CD14-positive monocyte (primary cell): ENCODE data around the gene STXBP6. TPM values are rescaled to one million over a fixed set of nuclear protein-coding genes. Genes with fewer than 3 reads are reported as not detected.

Source experiments
- DNase-seq, 3 donors: peaks; one replicate each; pipeline ENCODE4 v3.0.0-alpha.2; 2011 to 2022
- H2AFZ ChIP-seq: 2 replicates; pipeline ENCODE4 v1.6.0; 2012; ENCODE audit warnings: mild to moderate bottlenecking, low read depth, low read length, inconsistent platforms; ENCODE audit not compliant: insufficient read depth, poor library complexity, severe bottlenecking
- H3K27ac ChIP-seq, 2 donors: 1 replicate in 1 of 2; 2 replicates in 1 of 2; pipeline ENCODE4 v1.5.1; 2012 to 2013; ENCODE audit warnings: low read length in 2 of 2, control low read depth in 1 of 2, inconsistent platforms in 1 of 2, low read depth in 1 of 2, mild to moderate bottlenecking in 1 of 2
- H3K27me3 ChIP-seq, 2 donors: one replicate each; pipeline versions ENCODE4 v1.6.0 to v1.6.1; 2011 to 2013; ENCODE audit warnings: low read length in 2 of 2; ENCODE audit not compliant: control insufficient read depth in 2 of 2, insufficient read depth in 2 of 2
- H3K36me3 ChIP-seq, 2 donors: replicated peaks in 1 of 2; 1 replicate in 1 of 2; 2 replicates in 1 of 2; pipeline versions ENCODE4 v1.5.1 to v1.6.1; 2012 to 2013; ENCODE audit warnings: low read length in 2 of 2, control low read depth in 1 of 2, inconsistent platforms in 1 of 2, mild to moderate bottlenecking in 1 of 2; ENCODE audit not compliant: insufficient read depth in 2 of 2, control insufficient read depth in 1 of 2
- H3K4me1 ChIP-seq, 2 donors: 1 replicate in 1 of 2; 2 replicates in 1 of 2; pipeline versions ENCODE4 v1.5.1 to v1.6.1; 2012 to 2013; ENCODE audit warnings: low read length in 2 of 2, control low read depth in 1 of 2, inconsistent platforms in 1 of 2, mild to moderate bottlenecking in 1 of 2, moderate library complexity in 1 of 2; ENCODE audit not compliant: insufficient read depth in 2 of 2, control insufficient read depth in 1 of 2
- H3K4me2 ChIP-seq: replicated peaks from 2 replicates; pipeline ENCODE3; 2012; ENCODE audit warnings: low read length, moderate library complexity, mild to moderate bottlenecking; ENCODE audit not compliant: poor library complexity, severe bottlenecking; ENCODE audit errors: extremely low read depth
- H3K4me3 ChIP-seq, 3 experiments: fragments of 200-600 bp in 1 of 3; sonication (generic) in 1 of 3; replicated peaks in 1 of 3; 1 replicate in 2 of 3; 2 replicates in 1 of 3; pipeline ENCODE4 v1.5.1; 2011 to 2013; ENCODE audit warnings: low read length in 3 of 3, mild to moderate bottlenecking in 3 of 3, control low read depth in 2 of 3, low read depth in 2 of 3, inconsistent platforms in 1 of 3, moderate library complexity in 1 of 3
- H3K79me2 ChIP-seq: 2 replicates; pipeline ENCODE4 v1.6.0; 2012; ENCODE audit warnings: mild to moderate bottlenecking, control low read depth, inconsistent platforms, low read length, moderate library complexity; ENCODE audit not compliant: insufficient read depth
- H3K9ac ChIP-seq: 2 replicates; pipeline ENCODE4 v1.6.0; 2017; ENCODE audit warnings: low read length, mild to moderate bottlenecking; ENCODE audit not compliant: insufficient read depth, poor library complexity, severe bottlenecking
- H3K9me3 ChIP-seq, 2 donors: replicated peaks in 1 of 2; 1 replicate in 1 of 2; 2 replicates in 1 of 2; pipeline versions ENCODE4 v1.5.1 to v1.6.1; 2012 to 2013; ENCODE audit warnings: low read length in 2 of 2, control low read depth in 1 of 2; ENCODE audit not compliant: control insufficient read depth in 1 of 2, insufficient read depth in 1 of 2
- H4K20me1 ChIP-seq: 2 replicates; pipeline ENCODE4 v1.6.0; 2012; ENCODE audit warnings: mild to moderate bottlenecking, low read length, control low read depth, moderate library complexity; ENCODE audit not compliant: insufficient read depth
- H3K27ac Mint-ChIP-seq, 7 donors: one replicate each; pipeline ENCODE4 v1.8.0; 2020; ENCODE audit warnings: mild to moderate bottlenecking in 7 of 7, mixed read lengths in 7 of 7, moderate library complexity in 6 of 7, inconsistent platforms in 2 of 7
- H3K27me3 Mint-ChIP-seq, 3 donors: one replicate each; pipeline ENCODE4 v1.8.0; 2021 to 2022; ENCODE audit warnings: low read depth in 3 of 3, mild to moderate bottlenecking in 3 of 3, mixed read lengths in 3 of 3, moderate library complexity in 3 of 3, inconsistent platforms in 1 of 3
- H3K36me3 Mint-ChIP-seq, 2 donors: one replicate each; pipeline ENCODE4 v1.8.0; 2020; ENCODE audit warnings: mixed read lengths in 2 of 2, inconsistent platforms in 1 of 2, mild to moderate bottlenecking in 1 of 2
- H3K4me1 Mint-ChIP-seq: one replicate; pipeline ENCODE4 v1.8.0; 2020; ENCODE audit warnings: mild to moderate bottlenecking, mixed read lengths
- H3K4me3 Mint-ChIP-seq, 2 donors: one replicate each; pipeline ENCODE4 v1.8.0; 2020; ENCODE audit warnings: mild to moderate bottlenecking in 2 of 2, mixed read lengths in 2 of 2, moderate library complexity in 1 of 2
- H3K9me3 Mint-ChIP-seq, 7 donors: one replicate each; pipeline ENCODE4 v1.8.0; 2020 to 2022; ENCODE audit warnings: mixed read lengths in 7 of 7, mild to moderate bottlenecking in 6 of 7, moderate library complexity in 6 of 7, inconsistent platforms in 2 of 7
- WGBS: methylation state at CpG from one replicate; pipeline ENCODE4 v1.1.5; 2013; ENCODE audit warnings: missing lambda C conversion rate; ENCODE audit not compliant: insufficient coverage; 5-methylcytosine and 5-hydroxymethylcytosine counted together
- intact Hi-C, 2 donors: fragments of 100-400 bp; cut with micrococcal nuclease; formaldehyde crosslinking; loops; one replicate each; pipeline versions ENCODE4 v1.15.0 to v1.15.1; 2023
- polyA plus RNA-seq, 3 donors: library from polyadenylated mRNA; depleted of rRNA in 1 of 3; unstranded in 2 of 3; stranded (reverse) in 1 of 3; fragments of 300-500 nt in 2 of 3; fragments of >200 nt in 1 of 3; fragmentation: Illumina TruSeq in 2 of 3; gene quantifications; 1 replicate in 2 of 3; 2 replicates in 1 of 3; pipeline ENCODE4 v1.2.3, GENCODE V29; 2012 to 2021
- TF ChIP-seq, protein P1 (sequence below): fragments of 200-600 bp; IDR thresholded peaks from one replicate; pipeline ENCODE4 v1.8.0; 2022; ENCODE audit warnings: antibody characterized with exemption, mild to moderate bottlenecking

Gene STXBP6
- polyA plus RNA-seq, 3 donors = 0.05 to 0.25 (median 0.08) TPM

DNA sequence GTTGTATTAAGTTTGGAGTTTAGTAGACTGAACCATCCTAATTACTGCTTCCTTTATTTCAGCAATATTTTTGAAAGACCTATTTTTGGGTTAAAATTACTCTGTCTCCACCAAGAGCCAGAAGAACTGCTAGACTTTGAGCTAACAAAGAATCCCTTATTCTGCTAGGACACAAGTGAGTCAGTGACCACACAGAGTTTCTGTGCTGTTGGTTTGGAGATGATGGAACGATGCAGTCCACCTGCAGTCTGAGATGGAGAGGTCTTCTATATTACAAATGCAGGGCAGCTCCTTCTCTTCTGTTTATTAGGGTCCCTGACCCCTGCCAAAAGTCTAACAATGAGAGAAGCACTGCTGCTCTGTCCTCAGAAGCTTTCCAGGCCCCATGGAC, 6.7 kb upstream of the STXBP6 start:
- H3K4me2 ChIP-seq = no peak overlapping the region
- Mint-ChIP-seq H3K4me3 (no peak overlapping the region), H3K27ac (no peak overlapping the region), H3K9me3 (peaks cover 0 to 4% (median 1%) of the 10 kb centered on the region in 7 donors), H3K27me3 (peaks cover 24 to 45% (median 25%) of the 10 kb centered on the region in 3 donors), H3K4me1 (no peaks in the 10 kb centered on the region), H3K36me3 (no peaks in the 10 kb centered on the region)
- TF ChIP-seq, protein P1, sequence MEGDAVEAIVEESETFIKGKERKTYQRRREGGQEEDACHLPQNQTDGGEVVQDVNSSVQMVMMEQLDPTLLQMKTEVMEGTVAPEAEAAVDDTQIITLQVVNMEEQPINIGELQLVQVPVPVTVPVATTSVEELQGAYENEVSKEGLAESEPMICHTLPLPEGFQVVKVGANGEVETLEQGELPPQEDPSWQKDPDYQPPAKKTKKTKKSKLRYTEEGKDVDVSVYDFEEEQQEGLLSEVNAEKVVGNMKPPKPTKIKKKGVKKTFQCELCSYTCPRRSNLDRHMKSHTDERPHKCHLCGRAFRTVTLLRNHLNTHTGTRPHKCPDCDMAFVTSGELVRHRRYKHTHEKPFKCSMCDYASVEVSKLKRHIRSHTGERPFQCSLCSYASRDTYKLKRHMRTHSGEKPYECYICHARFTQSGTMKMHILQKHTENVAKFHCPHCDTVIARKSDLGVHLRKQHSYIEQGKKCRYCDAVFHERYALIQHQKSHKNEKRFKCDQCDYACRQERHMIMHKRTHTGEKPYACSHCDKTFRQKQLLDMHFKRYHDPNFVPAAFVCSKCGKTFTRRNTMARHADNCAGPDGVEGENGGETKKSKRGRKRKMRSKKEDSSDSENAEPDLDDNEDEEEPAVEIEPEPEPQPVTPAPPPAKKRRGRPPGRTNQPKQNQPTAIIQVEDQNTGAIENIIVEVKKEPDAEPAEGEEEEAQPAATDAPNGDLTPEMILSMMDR = no peak
- H3K9ac ChIP-seq = no peak overlapping the region
- no peak overlapping the region for H3K27ac ChIP-seq
- DNase-seq = no peak
- intact Hi-C loops = no loop called here
- no peaks in the 10 kb centered on the region for H3K79me2 ChIP-seq
- H3K4me1 ChIP-seq = no peaks in the 10 kb centered on the region
- 80% methylated on average over 1 of the region's 1 CpG for WGBS
- H3K27me3 ChIP-seq = peaks cover 15 to 18% of the 10 kb centered on the region in 2 donors
- no peak overlapping the region for H2AFZ ChIP-seq
- no peaks in the 10 kb centered on the region for H3K36me3 ChIP-seq
- H3K9me3 ChIP-seq = no peaks in the 10 kb centered on the region
- H4K20me1 ChIP-seq = no peaks in the 10 kb centered on the region
- no peak overlapping the region for H3K4me3 ChIP-seq

DNA sequence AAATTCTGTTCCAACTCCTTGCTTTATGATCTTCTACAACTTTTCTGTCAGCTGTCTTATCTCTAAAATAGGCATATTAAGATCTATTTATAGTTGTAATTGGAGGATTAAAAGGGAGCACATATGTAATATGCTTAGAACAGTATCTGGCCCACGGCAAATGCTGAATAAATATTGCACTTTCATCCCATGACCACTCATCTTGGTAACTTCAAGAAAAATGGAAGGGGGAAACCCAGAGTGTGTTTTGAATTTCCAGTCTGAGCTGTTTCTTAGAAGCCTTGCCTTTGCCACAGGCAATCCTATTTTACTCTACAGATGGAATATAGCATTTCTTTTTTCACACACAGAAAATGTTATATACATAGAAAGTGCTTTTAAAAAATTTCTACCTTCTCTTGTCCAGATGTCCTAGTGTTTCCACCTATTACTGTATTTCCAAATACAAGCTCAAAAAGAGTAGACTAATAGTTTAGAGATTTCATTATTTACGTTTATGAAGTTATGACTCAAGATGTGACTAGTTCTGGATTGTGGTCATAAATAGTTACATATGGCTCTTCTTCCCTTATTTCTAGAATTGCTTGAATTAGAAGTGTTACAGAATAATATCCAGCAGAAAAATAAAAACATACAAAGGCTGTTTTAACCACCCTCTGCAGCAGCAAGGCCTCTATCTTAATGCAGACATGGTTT, 6.2 kb upstream of the STXBP6 start:
- H3K4me1 Mint-ChIP-seq = no peaks in the 10 kb centered on the region
- WGBS = no CpG with 5 or more reads among the region's 2 CpGs
- H3K27me3 Mint-ChIP-seq = peaks cover 27 to 45% (median 29%) of the 10 kb centered on the region in 3 donors

More for the DNA sequence above, 6.2 kb upstream of the STXBP6 start:
- no peaks in the 10 kb centered on the region for H4K20me1 ChIP-seq
- H3K27ac ChIP-seq = no peak overlapping the region
- H3K9ac ChIP-seq = no peak overlapping the region
- H3K79me2 ChIP-seq = no peaks in the 10 kb centered on the region
- H2AFZ ChIP-seq = no peak overlapping the region
- intact Hi-C loops = no loop called here
- no peak overlapping the region for H3K4me2 ChIP-seq
- H3K4me3 Mint-ChIP-seq = no peak overlapping the region
- TF ChIP-seq, protein P1 = no peak
- H3K36me3 Mint-ChIP-seq = peaks cover 0 to 2% of the 10 kb centered on the region in 2 donors
- H3K9me3 ChIP-seq = no peaks in the 10 kb centered on the region
- DNase-seq = no peak
- H3K36me3 ChIP-seq = no peaks in the 10 kb centered on the region
- peaks cover 0 to 5% (median 1%) of the 10 kb centered on the region in 7 donors for H3K9me3 Mint-ChIP-seq
- peaks cover 20 to 22% of the 10 kb centered on the region in 2 donors for H3K27me3 ChIP-seq
- no peaks in the 10 kb centered on the region for H3K4me1 ChIP-seq
- no peak overlapping the region for H3K4me3 ChIP-seq
- no peak overlapping the region for H3K27ac Mint-ChIP-seq
